ENCODE measurements around the gene ANKIB1.

DNA sequence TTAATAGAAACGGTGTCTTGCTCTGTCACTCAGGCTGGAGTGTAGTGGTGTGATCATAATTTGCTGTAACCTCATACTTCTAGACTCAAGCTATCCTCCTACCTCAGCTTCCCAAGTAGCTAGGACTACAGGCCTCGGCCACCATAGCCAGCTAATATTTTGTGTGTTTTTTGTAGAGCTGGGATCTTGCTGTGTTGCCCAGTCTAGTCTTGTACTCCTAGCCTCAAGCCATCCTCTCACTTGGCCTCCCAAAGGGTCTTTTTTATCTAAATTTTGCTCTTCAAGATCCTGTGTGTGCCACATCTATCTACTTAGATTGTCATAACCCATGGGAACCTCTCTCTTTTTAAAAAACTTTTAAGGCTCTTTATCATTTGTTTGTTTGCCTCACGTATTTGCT is 50.5 kb downstream of the ANKIB1 start:
- TF ChIP-seq POLR2A (IDR thresholded peaks at IDR 0.05; ENCODE audit: low read length) = no peak
- TF ChIP-seq BHLHE40 (IDR thresholded peaks at IDR 0.05; ENCODE audit: low read depth, low read length) = no peak
- TF ChIP-seq, protein P1, sequence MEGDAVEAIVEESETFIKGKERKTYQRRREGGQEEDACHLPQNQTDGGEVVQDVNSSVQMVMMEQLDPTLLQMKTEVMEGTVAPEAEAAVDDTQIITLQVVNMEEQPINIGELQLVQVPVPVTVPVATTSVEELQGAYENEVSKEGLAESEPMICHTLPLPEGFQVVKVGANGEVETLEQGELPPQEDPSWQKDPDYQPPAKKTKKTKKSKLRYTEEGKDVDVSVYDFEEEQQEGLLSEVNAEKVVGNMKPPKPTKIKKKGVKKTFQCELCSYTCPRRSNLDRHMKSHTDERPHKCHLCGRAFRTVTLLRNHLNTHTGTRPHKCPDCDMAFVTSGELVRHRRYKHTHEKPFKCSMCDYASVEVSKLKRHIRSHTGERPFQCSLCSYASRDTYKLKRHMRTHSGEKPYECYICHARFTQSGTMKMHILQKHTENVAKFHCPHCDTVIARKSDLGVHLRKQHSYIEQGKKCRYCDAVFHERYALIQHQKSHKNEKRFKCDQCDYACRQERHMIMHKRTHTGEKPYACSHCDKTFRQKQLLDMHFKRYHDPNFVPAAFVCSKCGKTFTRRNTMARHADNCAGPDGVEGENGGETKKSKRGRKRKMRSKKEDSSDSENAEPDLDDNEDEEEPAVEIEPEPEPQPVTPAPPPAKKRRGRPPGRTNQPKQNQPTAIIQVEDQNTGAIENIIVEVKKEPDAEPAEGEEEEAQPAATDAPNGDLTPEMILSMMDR (IDR thresholded peaks at IDR 0.05) = no peak
- TF ChIP-seq TFCP2L1 (CRISPR knock-in tag; IDR thresholded peaks at IDR 0.05) = no peak
- TF ChIP-seq, protein P2, sequence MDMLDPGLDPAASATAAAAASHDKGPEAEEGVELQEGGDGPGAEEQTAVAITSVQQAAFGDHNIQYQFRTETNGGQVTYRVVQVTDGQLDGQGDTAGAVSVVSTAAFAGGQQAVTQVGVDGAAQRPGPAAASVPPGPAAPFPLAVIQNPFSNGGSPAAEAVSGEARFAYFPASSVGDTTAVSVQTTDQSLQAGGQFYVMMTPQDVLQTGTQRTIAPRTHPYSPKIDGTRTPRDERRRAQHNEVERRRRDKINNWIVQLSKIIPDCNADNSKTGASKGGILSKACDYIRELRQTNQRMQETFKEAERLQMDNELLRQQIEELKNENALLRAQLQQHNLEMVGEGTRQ (IDR thresholded peaks at IDR 0.05) = no peak
- no peak for TF ChIP-seq SMC3 (IDR thresholded peaks at IDR 0.05)
- TF ChIP-seq, protein P3, sequence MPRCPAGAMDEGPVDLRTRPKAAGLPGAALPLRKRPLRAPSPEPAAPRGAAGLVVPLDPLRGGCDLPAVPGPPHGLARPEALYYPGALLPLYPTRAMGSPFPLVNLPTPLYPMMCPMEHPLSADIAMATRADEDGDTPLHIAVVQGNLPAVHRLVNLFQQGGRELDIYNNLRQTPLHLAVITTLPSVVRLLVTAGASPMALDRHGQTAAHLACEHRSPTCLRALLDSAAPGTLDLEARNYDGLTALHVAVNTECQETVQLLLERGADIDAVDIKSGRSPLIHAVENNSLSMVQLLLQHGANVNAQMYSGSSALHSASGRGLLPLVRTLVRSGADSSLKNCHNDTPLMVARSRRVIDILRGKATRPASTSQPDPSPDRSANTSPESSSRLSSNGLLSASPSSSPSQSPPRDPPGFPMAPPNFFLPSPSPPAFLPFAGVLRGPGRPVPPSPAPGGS (IDR thresholded peaks at IDR 0.05) = no peak
- TF ChIP-seq CBX8 (IDR thresholded peaks at IDR 0.05) = no peak
- TF ChIP-seq EHMT2 (IDR thresholded peaks at IDR 0.05; ENCODE audit: low read depth) = no peak
- TF ChIP-seq, protein P4, sequence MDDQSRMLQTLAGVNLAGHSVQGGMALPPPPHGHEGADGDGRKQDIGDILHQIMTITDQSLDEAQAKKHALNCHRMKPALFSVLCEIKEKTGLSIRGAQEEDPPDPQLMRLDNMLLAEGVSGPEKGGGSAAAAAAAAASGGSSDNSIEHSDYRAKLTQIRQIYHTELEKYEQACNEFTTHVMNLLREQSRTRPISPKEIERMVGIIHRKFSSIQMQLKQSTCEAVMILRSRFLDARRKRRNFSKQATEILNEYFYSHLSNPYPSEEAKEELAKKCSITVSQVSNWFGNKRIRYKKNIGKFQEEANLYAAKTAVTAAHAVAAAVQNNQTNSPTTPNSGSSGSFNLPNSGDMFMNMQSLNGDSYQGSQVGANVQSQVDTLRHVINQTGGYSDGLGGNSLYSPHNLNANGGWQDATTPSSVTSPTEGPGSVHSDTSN (IDR thresholded peaks at IDR 0.05) = no peak
- TF ChIP-seq, protein P5, sequence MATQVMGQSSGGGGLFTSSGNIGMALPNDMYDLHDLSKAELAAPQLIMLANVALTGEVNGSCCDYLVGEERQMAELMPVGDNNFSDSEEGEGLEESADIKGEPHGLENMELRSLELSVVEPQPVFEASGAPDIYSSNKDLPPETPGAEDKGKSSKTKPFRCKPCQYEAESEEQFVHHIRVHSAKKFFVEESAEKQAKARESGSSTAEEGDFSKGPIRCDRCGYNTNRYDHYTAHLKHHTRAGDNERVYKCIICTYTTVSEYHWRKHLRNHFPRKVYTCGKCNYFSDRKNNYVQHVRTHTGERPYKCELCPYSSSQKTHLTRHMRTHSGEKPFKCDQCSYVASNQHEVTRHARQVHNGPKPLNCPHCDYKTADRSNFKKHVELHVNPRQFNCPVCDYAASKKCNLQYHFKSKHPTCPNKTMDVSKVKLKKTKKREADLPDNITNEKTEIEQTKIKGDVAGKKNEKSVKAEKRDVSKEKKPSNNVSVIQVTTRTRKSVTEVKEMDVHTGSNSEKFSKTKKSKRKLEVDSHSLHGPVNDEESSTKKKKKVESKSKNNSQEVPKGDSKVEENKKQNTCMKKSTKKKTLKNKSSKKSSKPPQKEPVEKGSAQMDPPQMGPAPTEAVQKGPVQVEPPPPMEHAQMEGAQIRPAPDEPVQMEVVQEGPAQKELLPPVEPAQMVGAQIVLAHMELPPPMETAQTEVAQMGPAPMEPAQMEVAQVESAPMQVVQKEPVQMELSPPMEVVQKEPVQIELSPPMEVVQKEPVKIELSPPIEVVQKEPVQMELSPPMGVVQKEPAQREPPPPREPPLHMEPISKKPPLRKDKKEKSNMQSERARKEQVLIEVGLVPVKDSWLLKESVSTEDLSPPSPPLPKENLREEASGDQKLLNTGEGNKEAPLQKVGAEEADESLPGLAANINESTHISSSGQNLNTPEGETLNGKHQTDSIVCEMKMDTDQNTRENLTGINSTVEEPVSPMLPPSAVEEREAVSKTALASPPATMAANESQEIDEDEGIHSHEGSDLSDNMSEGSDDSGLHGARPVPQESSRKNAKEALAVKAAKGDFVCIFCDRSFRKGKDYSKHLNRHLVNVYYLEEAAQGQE (IDR thresholded peaks at IDR 0.05) = no peak

All from A549 (cell line).